GM23248 (cell line): Measurements from ENCODE around the gene RAE1. TPM values are rescaled to one million over a fixed set of nuclear protein-coding genes. Genes with fewer than 3 reads are reported as not detected.
A peak's percentile ranks its signal among the peaks of the same experiment; 100 is the strongest.

Source experiments
- DNase-seq: peaks from one replicate; pipeline ENCODE4 v3.0.0-alpha.2; 2015
- H2AFZ ChIP-seq: fragments of 200-600 bp; sonication (generic); 2 replicates; pipeline ENCODE4 v1.6.1; 2016; ENCODE audit warnings: antibody characterized with exemption
- H3F3A ChIP-seq: fragments of 200-600 bp; sonication (generic); 2 replicates; pipeline ENCODE4 v1.6.1; 2016; ENCODE audit warnings: mild to moderate bottlenecking, antibody characterized with exemption, mixed run types; ENCODE audit not compliant: insufficient read depth
- H3K27ac ChIP-seq: fragments of 200-600 bp; sonication (generic); 2 replicates; pipeline ENCODE4 v1.5.1; 2016; ENCODE audit warnings: mild to moderate bottlenecking
- H3K27me3 ChIP-seq: fragments of 200-600 bp; sonication (generic); replicated peaks from 2 replicates; pipeline ENCODE4 v1.6.1; 2016; ENCODE audit warnings: mild to moderate bottlenecking; ENCODE audit not compliant: insufficient read depth
- H3K36me3 ChIP-seq: fragments of 200-600 bp; sonication (generic); 2 replicates; pipeline ENCODE4 v1.6.1; 2016; ENCODE audit warnings: low read depth, mild to moderate bottlenecking
- H3K4me1 ChIP-seq: fragments of 200-600 bp; sonication (generic); 2 replicates; pipeline ENCODE4 v1.6.1; 2016; ENCODE audit warnings: mild to moderate bottlenecking; ENCODE audit not compliant: insufficient read depth
- H3K4me2 ChIP-seq: fragments of 200-600 bp; sonication (generic); one replicate; pipeline ENCODE4 v1.6.1; 2016; ENCODE audit warnings: mild to moderate bottlenecking; ENCODE audit not compliant: unreplicated experiment
- H3K4me3 ChIP-seq: fragments of 200-600 bp; sonication (generic); 2 replicates; pipeline ENCODE4 v1.5.1; 2016; ENCODE audit warnings: mild to moderate bottlenecking
- H3K79me2 ChIP-seq: fragments of 200-600 bp; sonication (generic); 2 replicates; pipeline ENCODE4 v1.6.1; 2016; ENCODE audit warnings: mild to moderate bottlenecking; ENCODE audit not compliant: insufficient read depth
- H3K9ac ChIP-seq: fragments of 200-600 bp; sonication (generic); 2 replicates; pipeline ENCODE4 v1.6.1; 2016; ENCODE audit warnings: mild to moderate bottlenecking
- H3K9me2 ChIP-seq: fragments of 200-600 bp; sonication (generic); 2 replicates; pipeline ENCODE4 v1.6.1; 2016; ENCODE audit warnings: mixed run types, mild to moderate bottlenecking, moderate library complexity; ENCODE audit not compliant: insufficient read depth
- H3K9me3 ChIP-seq: fragments of 200-600 bp; sonication (generic); one replicate; pipeline ENCODE4 v1.6.1; 2017; ENCODE audit warnings: low read depth
- H4K20me1 ChIP-seq: fragments of 200-600 bp; sonication (generic); 2 replicates; pipeline ENCODE4 v1.6.0; 2016; ENCODE audit not compliant: insufficient read depth
- EZH2 ChIP-seq: fragments of 200-600 bp; sonication (generic); IDR thresholded peaks from 2 replicates; pipeline ENCODE4 v1.6.1; 2018; ENCODE audit warnings: antibody characterized with exemption, mild to moderate bottlenecking; ENCODE audit not compliant: insufficient read depth, poor library complexity, severe bottlenecking
- EZH2phosphoT487 ChIP-seq: fragments of 200-600 bp; sonication (generic); IDR thresholded peaks from 2 replicates; pipeline ENCODE4 v1.6.1; 2018; ENCODE audit warnings: antibody characterized with exemption, moderate library complexity, mild to moderate bottlenecking, low read depth; ENCODE audit not compliant: insufficient read depth
- WGBS, 2 experiments: methylation state at CpG; one replicate each; pipeline ENCODE4 v1.1.6; 2015 to 2017; ENCODE audit warnings: low lambda C conversion rate in 2 of 2, low coverage in 1 of 2; ENCODE audit errors: missing lambda C conversion rate in 2 of 2; 5-methylcytosine and 5-hydroxymethylcytosine counted together
- in situ Hi-C: fragments of 300-500 bp; cut with MboI; formaldehyde crosslinking; loops from 2 replicates; pipeline ENCODE4 v1.15.0; 2020
- polyA plus RNA-seq: library from polyadenylated mRNA; unstranded; fragments of >200 nt; fragmentation: Nextera tagmentation; extraction: Ambion mirVana; gene quantifications from 2 replicates; pipeline ENCODE4 v1.2.1, GENCODE V29; 2016
- total RNA-seq: library from RNA; depleted of rRNA; stranded (reverse); fragments of >200 nt; shearing (Covaris generic); gene quantifications from 2 replicates; pipeline ENCODE4 v1.2.3, GENCODE V29; 2014

The RAE1 gene
- total and polyA plus RNA-seq, 2 experiments from 2014 or later = 34.7 to 54.8 TPM

DNA sequence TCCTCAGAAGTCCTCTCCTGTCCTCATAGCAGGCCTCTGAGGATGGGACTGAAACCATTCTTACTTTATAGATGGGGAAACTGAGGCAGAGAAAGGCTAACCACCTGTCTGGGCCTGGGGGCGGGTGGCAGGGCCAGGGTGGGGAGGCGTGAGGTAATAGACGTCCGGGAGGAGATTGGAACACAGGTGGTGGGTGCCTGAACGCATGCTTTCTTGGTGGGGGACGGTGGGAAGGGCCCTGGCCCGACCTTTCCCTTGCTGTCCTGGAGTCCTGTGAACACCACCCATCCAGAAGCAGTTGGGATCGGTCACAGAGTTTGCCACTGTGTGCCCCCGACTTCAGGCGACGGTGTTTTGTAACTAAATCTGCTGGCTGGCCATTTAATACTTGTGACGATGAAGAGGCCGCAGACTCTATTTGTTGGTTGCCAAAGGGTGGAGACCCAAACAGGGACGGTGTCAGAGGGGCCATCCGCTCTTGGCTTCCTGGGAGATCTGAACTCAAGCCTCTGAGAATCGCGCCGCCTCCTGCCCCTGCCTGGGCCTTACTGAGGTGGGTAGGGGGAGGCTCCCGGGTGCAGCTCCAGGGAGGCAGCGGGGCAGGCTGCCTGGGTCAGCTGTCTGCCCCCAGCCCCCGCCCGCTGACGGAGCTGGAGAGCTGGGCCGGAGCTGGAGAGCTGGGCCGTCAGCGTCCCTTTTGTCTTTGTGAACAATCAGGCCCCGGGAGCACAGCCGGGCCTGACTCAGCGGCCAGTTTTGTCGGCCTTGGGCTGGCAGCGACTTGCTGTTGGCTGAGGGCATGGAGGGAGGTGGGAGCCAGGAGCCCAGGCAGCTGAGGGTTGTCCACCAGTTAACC, 44.3 kb downstream of the RAE1 start:
- no peaks in the 10 kb centered on the region for H3K9me2 ChIP-seq
- in situ Hi-C loops = no loop called here
- peak overlapping the region; percentile 82 for H3K9ac ChIP-seq
- TF ChIP-seq EZH2 (no peak), EZH2phosphoT487 (no peak)
- peak overlapping the region; percentile 66 for H3K27ac ChIP-seq
- no peaks in the 10 kb centered on the region for H3K36me3 ChIP-seq
- peak overlapping the region; percentile 86 for H2AFZ ChIP-seq
- no peaks in the 10 kb centered on the region for H4K20me1 ChIP-seq
- H3K4me2 ChIP-seq = peak overlapping the region; percentile 56
- WGBS, 2 experiments = 25 to 26% methylated on average over 28 to 31 of the region's 31 CpGs
- H3K79me2 ChIP-seq = 0 out of 2 replicates have a peak, but pooled peaks cover 3% of the 10 kb centered on the region
- H3K27me3 ChIP-seq = no peaks in the 10 kb centered on the region
- 0 out of 2 replicates have a peak overlapping the region, but pooled peaks have one; percentile 31 for H3K4me3 ChIP-seq
- H3K9me3 ChIP-seq = no peaks in the 10 kb centered on the region
- peak; percentile 89 for DNase-seq
- peaks cover 11% of the 10 kb centered on the region; the same call in 1 of the 2 replicates for H3K4me1 ChIP-seq
- H3F3A ChIP-seq = no peaks in the 10 kb centered on the region

DNA sequence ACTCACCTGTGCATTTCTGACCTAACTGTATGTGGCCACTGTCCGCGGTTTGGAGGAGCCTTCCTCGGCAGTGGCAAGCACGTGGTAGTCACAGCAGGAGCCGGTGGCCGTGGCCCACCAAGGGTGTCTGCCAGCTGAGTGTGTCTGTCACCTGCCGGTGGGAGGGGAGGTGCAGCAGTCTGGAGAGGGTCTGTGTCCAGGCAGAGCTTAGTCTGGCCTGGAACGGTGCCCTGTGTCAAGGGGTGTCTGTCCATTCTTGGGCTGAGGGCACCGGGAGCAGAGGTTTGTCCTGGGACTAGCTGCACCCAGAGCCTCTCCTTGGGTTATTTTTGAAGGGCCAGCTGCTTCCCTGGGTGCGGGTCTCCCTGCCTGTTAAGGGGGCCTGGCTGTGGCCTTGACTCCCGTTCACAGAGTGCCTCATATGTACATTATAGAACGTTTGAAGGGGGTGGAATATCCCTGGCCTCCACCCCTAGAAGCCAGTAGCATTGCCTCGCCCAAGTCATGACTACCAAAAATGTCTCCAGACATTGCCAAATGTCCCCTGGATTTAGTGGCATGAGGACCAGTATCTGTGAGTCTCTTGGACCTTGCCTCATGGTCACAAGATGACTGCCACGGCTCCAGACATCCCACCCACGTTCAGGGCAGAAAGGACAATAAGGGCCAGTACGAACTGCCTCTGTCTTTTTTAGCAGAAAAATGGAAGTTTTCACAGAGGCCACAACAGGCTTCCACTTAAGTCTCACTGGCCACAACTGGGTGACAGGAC, 45.3 kb downstream of the RAE1 start:
- Histone ChIP-seq H3K4me1 (peaks cover 11% of the 10 kb centered on the region; the same call in 1 of the 2 replicates), H3K9ac (peak overlapping the region; percentile 82), H3K4me3 (no peak overlapping the region), H2AFZ (no peak overlapping the region), H3K9me3 (no peaks in the 10 kb centered on the region), H3F3A (no peaks in the 10 kb centered on the region), H3K36me3 (no peaks in the 10 kb centered on the region), H3K79me2 (0 out of 2 replicates have a peak, but pooled peaks cover 3% of the 10 kb centered on the region), H3K4me2 (peak overlapping the region; percentile 36), H3K9me2 (no peaks in the 10 kb centered on the region), H4K20me1 (no peaks in the 10 kb centered on the region), H3K27me3 (no peaks in the 10 kb centered on the region), H3K27ac (peak overlapping the region; percentile 66; the same call in 1 of the 2 replicates)
- TF ChIP-seq EZH2phosphoT487 (no peak), EZH2 (no peak)
- WGBS, 2 experiments = 86 to 87% methylated on average over 15 of the region's 16 CpGs
- in situ Hi-C loops = no loop called here
- no peak for DNase-seq

GRCh38 chr20:57396984-57397692, 46.1 kb downstream of the RAE1 start:
- Histone ChIP-seq H3K36me3 (no peaks in the 10 kb centered on the region), H3K9me2 (no peaks in the 10 kb centered on the region), H3K27ac (no peak overlapping the region), H4K20me1 (no peaks in the 10 kb centered on the region), H3K27me3 (no peaks in the 10 kb centered on the region), H2AFZ (no peak overlapping the region), H3F3A (no peaks in the 10 kb centered on the region), H3K4me3 (no peak overlapping the region), H3K4me2 (no peak overlapping the region), H3K4me1 (peaks cover 11% of the 10 kb centered on the region; the same call in 1 of the 2 replicates), H3K9me3 (no peaks in the 10 kb centered on the region), H3K9ac (no peak overlapping the region), H3K79me2 (0 out of 2 replicates have a peak, but pooled peaks cover 1% of the 10 kb centered on the region)
- TF ChIP-seq EZH2 (no peak), EZH2phosphoT487 (no peak)
- in situ Hi-C loops = no loop called here
- 89 to 92% methylated on average over 16 of the region's 16 CpGs for WGBS, 2 experiments
- DNase-seq = no peak

DNA sequence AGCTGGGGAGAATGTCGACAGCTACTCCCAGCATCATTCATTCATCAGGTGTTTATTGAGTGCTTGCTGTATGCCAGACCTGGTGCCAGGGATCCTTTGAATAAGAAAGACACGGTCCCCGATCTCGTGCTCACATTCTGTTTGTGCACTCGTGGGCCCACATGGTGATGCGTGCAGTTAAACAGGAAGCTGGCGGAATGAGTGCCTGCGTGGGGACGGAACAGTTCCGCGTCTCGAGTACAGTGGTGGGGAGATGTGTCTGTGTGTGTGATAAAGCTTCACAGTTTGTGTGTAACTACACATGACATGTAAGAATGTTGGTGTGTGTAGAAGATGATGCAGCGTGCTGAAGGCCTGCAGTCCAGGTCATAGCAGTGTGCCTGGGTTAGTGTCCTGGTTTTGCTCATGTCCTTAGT, 46.6 kb downstream of the RAE1 start:
- in situ Hi-C loops = no loop called here
- Histone ChIP-seq H3K9me2 (no peaks in the 10 kb centered on the region), H3K4me1 (peaks cover 11% of the 10 kb centered on the region; the same call in 1 of the 2 replicates), H3K79me2 (no peaks in the 10 kb centered on the region), H3K9ac (no peak overlapping the region), H4K20me1 (no peaks in the 10 kb centered on the region), H3K27ac (no peak overlapping the region), H3K4me2 (no peak overlapping the region), H3K9me3 (no peaks in the 10 kb centered on the region), H3K4me3 (no peak overlapping the region), H3F3A (no peaks in the 10 kb centered on the region), H3K36me3 (no peaks in the 10 kb centered on the region), H3K27me3 (no peaks in the 10 kb centered on the region), H2AFZ (no peak overlapping the region)
- 83 to 91% methylated on average over 12 to 13 of the region's 13 CpGs for WGBS, 2 experiments
- no peak for DNase-seq
- no peak for TF ChIP-seq EZH2phosphoT487
- TF ChIP-seq EZH2 = no peak
